Prostate gland (tissue), 2 donors: ENCODE data around the gene ZNF488. TPM values are rescaled to one million over a fixed set of nuclear protein-coding genes. Genes with fewer than 3 reads are reported as not detected.
"Not testable (repeated sequence)": the region's sequence is repeated elsewhere in the genome, so short reads cannot be mapped to it uniquely, and the experiment has no call there.

Experiments
- DNase-seq: peaks from one replicate; pipeline ENCODE4 v3.0.0-alpha.2; 2019; ENCODE audit warnings: low spot score
- H3K27ac ChIP-seq, 2 donors: fragments of 200-600 bp; sonication (generic); 2 replicates each; pipeline ENCODE4 v1.5.1; 2017 to 2019
- H3K27me3 ChIP-seq: fragments of 200-600 bp; sonication (generic); replicated peaks from 2 replicates; pipeline ENCODE4 v1.5.1; 2019; ENCODE audit not compliant: insufficient read depth
- H3K36me3 ChIP-seq, 2 donors: fragments of 200-600 bp; sonication (generic); 1 replicate in 1 of 2; 2 replicates in 1 of 2; pipeline versions ENCODE4 v1.5.1 to v1.8.1; 2017 to 2019
- H3K4me1 ChIP-seq: fragments of 200-600 bp; sonication (generic); replicated peaks from 2 replicates; pipeline ENCODE4 v1.5.1; 2019
- H3K4me3 ChIP-seq, 2 donors: fragments of 200-600 bp; sonication (generic); 2 replicates each; pipeline ENCODE4 v1.5.1; 2017 to 2019
- H3K9me3 ChIP-seq: fragments of 200-600 bp; sonication (generic); 2 replicates; pipeline ENCODE4 v1.5.1; 2017
- POLR2A ChIP-seq: fragments of 450-650 bp; IDR thresholded peaks from one replicate; pipeline ENCODE4 v1.6.1; 2016; ENCODE audit warnings: antibody characterized with exemption, mild to moderate bottlenecking
- POLR2AphosphoS5 ChIP-seq: sonication (generic); formaldehyde crosslinking; IDR thresholded peaks from one replicate; pipeline ENCODE4 v1.6.1; 2017; ENCODE audit warnings: antibody characterized with exemption
- WGBS: methylation state at CpG from one replicate; pipeline ENCODE4 v1.1.5; 2018; 5-methylcytosine and 5-hydroxymethylcytosine counted together
- intact Hi-C: fragments of 100-400 bp; cut with DNase I; formaldehyde crosslinking; loops from one replicate; pipeline ENCODE4 v1.14.2; 2022
- total RNA-seq, 2 donors: library from RNA; depleted of rRNA; stranded (reverse); fragments of >200 nt; gene quantifications; one replicate each; pipeline ENCODE4 v1.1.0, GENCODE V29; 2016
- TF ChIP-seq, protein P1 (sequence below), 4 experiments: fragments of 200-600 bp in 2 of 4; fragments of 450-650 bp in 2 of 4; sonication (generic) in 2 of 4; IDR thresholded peaks; 1 replicate in 3 of 4; 2 replicates in 1 of 4; pipeline ENCODE4 v1.5.1; 2016 to 2019; ENCODE audit warnings: antibody characterized with exemption in 4 of 4, mild to moderate bottlenecking in 2 of 4, moderate library complexity in 2 of 4

Gene ZNF488
- total RNA-seq, 2 donors from 2014 or later: 1.5 to 1.9 TPM

DNA sequence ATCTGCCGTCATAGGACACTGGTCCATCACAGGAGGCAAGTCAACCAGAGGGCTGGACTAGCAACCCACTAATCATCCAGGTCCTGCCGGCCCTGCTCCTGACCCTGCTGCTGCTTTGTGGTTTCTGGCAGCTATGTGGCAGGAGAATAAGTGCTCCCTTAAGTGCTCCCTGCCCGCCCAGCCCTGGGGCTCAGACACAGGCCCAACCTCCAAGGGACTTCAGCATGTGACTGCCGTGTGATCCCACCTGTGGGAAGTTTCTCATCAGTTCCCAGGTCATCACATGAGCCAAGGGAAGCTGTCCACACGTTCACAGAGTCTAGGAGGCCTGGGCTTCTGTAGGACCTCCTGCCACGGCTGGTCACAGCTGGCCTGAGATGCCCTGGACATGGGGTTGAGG lies 34.2 kb upstream of the ZNF488 start:
- H3K36me3 ChIP-seq: no peaks in the 10 kb centered on the region
- no peaks in the 10 kb centered on the region for H3K27me3 ChIP-seq
- no peak overlapping the region for H3K4me3 ChIP-seq
- intact Hi-C loops: no loop called here
- no peaks in the 10 kb centered on the region for H3K9me3 ChIP-seq
- H3K4me1 ChIP-seq: no peaks in the 10 kb centered on the region
- TF ChIP-seq, protein P1, sequence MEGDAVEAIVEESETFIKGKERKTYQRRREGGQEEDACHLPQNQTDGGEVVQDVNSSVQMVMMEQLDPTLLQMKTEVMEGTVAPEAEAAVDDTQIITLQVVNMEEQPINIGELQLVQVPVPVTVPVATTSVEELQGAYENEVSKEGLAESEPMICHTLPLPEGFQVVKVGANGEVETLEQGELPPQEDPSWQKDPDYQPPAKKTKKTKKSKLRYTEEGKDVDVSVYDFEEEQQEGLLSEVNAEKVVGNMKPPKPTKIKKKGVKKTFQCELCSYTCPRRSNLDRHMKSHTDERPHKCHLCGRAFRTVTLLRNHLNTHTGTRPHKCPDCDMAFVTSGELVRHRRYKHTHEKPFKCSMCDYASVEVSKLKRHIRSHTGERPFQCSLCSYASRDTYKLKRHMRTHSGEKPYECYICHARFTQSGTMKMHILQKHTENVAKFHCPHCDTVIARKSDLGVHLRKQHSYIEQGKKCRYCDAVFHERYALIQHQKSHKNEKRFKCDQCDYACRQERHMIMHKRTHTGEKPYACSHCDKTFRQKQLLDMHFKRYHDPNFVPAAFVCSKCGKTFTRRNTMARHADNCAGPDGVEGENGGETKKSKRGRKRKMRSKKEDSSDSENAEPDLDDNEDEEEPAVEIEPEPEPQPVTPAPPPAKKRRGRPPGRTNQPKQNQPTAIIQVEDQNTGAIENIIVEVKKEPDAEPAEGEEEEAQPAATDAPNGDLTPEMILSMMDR (IDR thresholded peaks at IDR 0.05): no peak
- no peak for TF ChIP-seq POLR2AphosphoS5
- no peak for TF ChIP-seq POLR2A
- WGBS: 96% methylated on average over 6 of the region's 6 CpGs
- no peak overlapping the region for H3K27ac ChIP-seq
- DNase-seq: no peak

DNA sequence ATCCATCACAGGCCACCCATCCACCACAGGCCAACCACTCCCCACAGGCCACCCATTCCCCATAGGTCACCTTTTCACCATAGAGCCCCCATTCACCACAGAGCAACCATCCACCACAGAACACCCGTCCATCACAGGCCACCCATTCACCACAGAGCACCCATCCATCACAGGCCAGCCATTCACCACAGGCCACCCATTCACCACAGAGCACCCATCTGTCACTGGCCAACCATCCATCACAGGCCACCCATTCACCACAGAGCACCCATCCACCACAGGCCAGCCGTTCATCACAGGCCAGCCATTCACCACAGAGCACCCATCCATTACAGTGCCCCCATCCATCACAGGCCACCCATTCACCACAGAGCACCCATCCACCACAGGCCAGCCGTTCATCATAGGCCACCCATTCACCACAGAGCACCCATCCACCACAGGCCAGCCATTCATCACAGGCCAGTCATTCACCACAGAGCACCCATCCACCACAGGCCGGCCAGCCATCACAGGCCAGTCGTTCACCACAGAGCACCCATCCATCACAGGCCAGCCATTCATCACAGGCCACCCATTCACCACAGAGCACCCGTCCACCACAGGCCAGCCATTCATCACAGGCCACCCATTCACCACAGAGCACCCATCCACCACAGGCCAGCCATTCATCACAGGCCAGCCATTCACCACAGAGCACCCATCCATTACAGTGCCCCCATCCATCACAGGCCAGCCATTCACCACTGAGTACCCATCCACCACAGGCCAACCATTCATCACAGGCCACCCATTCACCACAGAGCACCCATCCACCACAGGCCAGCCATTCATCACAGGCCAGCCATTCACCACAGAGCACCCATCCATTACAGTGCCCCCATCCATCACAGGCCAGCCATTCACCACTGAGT lies 32.5 kb upstream of the ZNF488 start:
- DNase-seq, intact Hi-C loops, H3K9me3 ChIP-seq, H3K36me3 ChIP-seq, H3K27me3 ChIP-seq, H3K4me3 ChIP-seq, H3K4me1 ChIP-seq, H3K27ac ChIP-seq: not testable (repeated sequence)
- WGBS: 88% methylated on average over 6 of the region's 6 CpGs

DNA sequence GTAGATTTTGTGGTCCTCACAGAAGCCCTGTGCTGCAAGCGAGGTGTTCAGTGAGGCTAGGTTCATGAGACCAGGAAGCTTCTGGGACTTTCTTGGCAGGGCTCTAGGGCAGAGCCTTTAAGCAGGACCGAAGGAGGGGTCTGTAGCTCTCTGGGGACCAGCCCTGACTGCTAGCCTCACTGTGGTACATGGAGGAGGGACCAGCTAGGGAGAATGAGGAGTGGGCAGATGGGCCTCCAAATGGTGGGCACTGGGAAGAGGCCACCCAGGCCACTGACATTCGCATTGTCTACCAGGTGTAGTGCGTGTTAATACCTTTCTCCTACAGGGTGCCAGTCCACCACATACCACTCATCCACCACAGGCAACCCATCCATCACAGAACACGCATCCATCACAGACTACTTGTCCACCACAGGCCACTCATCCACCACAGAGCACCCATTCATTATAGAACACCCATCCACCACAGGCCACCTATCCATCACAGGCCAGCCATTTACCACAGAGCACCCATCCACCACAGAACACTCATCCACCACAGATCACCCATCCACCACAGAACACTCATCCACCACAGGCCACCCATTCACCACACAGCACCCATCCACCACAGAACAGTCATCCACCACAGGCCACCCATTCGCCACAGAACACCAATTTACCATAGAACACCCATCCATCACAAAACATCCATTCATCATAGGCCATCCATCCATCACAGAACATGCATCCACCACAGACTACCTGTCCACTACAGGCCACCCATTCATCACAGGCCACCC lies 31.6 kb upstream of the ZNF488 start:
- no peak for DNase-seq
- H3K27ac ChIP-seq: no peak overlapping the region
- no peaks in the 10 kb centered on the region for H3K9me3 ChIP-seq
- H3K27me3 ChIP-seq: no peaks in the 10 kb centered on the region
- 92% methylated on average over 6 of the region's 6 CpGs for WGBS
- H3K4me1 ChIP-seq: no peaks in the 10 kb centered on the region
- intact Hi-C loops: no loop called here
- no peak overlapping the region for H3K4me3 ChIP-seq
- TF ChIP-seq POLR2A (no peak), POLR2AphosphoS5 (no peak)
- TF ChIP-seq, protein P1 (IDR thresholded peaks at IDR 0.05): no peak
- no peaks in the 10 kb centered on the region for H3K36me3 ChIP-seq

DNA sequence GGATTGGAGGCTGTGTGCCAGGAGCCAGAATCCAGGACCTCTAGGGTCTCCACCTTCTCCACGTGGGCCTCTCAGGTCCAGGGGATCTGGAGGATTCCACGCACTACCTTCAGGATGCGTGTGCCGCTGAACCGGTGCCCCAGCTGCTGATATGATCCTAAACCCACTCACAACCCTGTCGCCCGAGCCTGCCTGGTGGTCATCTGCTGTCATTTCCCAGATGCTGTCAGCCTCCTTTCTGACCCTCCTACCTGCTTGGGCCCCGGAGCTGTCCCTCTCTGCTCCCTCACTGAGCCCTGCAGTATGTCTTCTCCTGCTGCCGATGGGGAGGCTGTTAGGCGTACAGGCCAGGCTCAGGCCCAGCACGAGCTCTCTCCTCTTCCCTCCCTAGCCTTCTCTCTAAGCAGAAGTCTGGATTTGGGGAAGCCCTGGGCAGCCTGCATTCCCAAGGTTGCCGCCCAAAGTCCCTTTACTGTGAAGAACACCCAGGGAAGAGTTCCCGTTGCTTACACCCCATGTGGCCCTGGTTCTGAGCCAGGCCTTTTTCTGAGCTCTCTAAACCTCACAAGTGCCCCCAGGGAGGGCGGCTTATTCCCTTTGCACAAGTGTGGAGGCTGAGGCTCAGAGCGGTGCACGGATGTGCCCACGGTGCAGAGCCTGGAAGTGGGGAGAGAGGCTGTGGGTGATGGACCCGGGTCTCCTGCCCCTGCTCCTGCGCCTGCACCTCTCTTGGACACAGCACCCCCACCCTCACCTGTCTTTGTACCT lies 30.8 kb upstream of the ZNF488 start:
- no peak overlapping the region for H3K27ac ChIP-seq
- 72% methylated on average over 19 of the region's 19 CpGs for WGBS
- TF ChIP-seq POLR2AphosphoS5 (no peak), POLR2A (no peak)
- TF ChIP-seq, protein P1 (IDR thresholded peaks at IDR 0.05): no peak
- DNase-seq: no peak
- no peaks in the 10 kb centered on the region for H3K4me1 ChIP-seq
- H3K9me3 ChIP-seq: no peaks in the 10 kb centered on the region
- intact Hi-C loops: no loop called here
- H3K27me3 ChIP-seq: no peaks in the 10 kb centered on the region
- H3K36me3 ChIP-seq: no peaks in the 10 kb centered on the region
- no peak overlapping the region for H3K4me3 ChIP-seq

DNA sequence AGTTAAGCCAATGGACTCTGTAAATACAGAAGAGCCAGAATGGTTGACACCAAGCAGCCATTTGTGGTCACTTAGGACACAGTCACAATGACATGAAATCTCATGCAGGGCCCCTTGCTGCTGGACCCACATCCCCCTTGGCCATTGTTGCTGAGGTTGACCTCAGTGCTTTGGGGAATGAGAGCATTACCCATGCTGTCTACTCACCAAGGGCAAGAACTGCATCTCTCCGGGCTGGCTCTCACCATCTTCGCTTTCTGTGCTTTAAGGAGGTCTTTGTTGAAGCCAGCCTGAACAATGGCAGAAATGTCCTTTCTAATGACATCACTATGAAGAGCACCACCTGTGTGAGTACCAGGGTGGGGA lies 30.1 kb upstream of the ZNF488 start:
- no peaks in the 10 kb centered on the region for H3K27me3 ChIP-seq
- no peak overlapping the region for H3K4me3 ChIP-seq
- 100% methylated on average over 2 of the region's 2 CpGs for WGBS
- no peaks in the 10 kb centered on the region for H3K36me3 ChIP-seq
- no peaks in the 10 kb centered on the region for H3K4me1 ChIP-seq
- TF ChIP-seq POLR2A: no peak
- TF ChIP-seq POLR2AphosphoS5: no peak
- TF ChIP-seq, protein P1 (IDR thresholded peaks at IDR 0.05): no peak
- intact Hi-C loops: no loop called here
- DNase-seq: no peak
- H3K27ac ChIP-seq: no peak overlapping the region
- no peaks in the 10 kb centered on the region for H3K9me3 ChIP-seq
